ENCODE results near the gene CD68.

Gene CD68, protein sequence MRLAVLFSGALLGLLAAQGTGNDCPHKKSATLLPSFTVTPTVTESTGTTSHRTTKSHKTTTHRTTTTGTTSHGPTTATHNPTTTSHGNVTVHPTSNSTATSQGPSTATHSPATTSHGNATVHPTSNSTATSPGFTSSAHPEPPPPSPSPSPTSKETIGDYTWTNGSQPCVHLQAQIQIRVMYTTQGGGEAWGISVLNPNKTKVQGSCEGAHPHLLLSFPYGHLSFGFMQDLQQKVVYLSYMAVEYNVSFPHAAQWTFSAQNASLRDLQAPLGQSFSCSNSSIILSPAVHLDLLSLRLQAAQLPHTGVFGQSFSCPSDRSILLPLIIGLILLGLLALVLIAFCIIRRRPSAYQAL

DNA sequence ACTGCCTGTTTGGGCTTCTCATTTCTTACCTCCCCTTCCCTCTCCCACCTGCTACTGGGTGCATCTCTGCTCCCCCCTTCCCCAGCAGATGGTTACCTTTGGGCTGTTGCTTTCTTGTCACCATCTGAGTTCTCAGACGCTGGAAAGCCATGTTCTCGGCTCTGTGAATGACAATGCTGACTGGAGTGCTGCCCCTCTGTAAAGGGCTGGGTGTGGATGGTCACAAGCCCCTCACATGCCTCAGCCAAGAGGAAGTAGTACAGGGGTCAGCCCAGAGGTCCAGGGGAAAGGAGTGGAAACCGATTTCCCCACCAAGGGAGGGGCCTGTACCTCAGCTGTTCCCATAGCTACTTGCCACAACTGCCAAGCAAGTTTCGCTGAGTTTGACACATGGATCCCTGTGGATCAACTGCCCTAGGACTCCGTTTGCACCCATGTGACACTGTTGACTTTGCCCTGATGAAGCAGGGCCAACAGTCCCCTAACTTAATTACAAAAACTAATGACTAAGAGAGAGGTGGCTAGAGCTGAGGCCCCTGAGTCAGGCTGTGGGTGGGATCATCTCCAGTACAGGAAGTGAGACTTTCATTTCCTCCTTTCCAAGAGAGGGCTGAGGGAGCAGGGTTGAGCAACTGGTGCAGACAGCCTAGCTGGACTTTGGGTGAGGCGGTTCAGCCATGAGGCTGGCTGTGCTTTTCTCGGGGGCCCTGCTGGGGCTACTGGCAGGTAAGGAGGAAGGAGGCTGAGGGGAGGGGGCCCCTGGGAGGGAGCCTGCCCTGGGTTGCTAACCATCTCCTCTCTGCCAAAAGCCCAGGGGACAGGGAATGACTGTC is at the start of gene CD68:
TSS of gene CD68 (plus strand) at position 638 of the 833 bp plus-strand sequence. CDS start at position 678, 40 bp downstream.
- peak; percentile 63 for DNase-seq

DNA sequence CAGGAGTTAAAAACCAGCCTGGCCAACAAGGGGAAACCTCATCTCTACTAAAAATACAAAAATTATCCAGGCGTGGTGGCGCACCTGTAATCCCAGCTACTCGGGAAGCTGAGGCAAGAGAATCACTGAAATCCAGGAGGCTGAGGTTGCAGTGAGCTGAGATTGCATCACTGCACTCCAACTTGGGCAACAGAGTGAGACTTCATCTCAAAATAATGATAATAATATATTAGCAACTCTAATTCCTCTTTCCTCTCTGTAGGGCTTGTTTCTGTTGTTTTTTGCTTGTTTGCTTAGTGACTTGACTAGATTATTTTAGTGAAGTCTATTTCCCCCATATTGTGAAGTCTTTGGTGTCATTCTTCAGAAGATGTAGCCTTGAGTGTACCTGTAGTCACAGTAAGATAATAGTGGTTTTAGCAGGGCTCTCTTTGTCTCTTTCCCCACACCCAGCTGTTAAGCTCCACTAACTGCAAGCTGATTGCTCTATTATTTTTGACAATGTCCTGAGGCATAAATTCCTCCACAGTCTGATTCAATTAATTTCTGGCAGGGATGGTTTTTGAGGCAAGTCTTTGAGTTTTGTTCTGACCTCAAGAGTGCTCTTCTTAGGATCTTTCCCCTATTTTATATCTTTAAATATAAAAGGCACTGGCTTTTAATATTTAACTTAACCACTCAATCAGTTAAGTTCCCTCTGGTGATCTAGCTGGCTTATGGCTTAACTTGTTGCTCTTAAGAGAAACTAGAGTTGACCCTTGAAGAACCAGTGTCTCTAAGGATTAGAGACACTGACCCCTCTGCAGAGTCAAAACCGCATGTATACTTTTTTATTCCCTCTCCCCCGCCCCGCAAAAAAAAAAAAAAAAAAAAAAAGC is 49.2 kb upstream of the CD68 start:
- DNase-seq = no peak

DNA sequence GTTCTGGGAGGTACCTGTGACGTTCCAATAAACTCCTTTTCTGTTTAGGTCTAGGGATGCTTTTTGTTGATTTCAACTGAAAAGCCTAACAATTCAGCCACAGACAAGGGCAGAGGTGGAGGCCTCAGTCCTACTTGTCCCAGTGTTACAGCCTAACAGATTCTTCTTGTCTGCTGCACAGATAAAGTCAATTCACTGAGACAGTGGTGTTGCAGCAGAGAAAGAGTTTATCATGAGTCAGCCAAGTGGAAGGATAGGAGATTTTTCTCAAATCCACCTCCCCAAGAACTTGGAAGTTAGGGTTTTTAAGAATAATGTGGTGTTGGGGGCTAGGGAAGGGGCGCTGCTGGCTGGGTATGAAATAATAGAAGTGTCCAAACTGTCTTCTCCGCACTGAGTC is 41.4 kb upstream of the CD68 start:
- DNase-seq = no peak

DNA sequence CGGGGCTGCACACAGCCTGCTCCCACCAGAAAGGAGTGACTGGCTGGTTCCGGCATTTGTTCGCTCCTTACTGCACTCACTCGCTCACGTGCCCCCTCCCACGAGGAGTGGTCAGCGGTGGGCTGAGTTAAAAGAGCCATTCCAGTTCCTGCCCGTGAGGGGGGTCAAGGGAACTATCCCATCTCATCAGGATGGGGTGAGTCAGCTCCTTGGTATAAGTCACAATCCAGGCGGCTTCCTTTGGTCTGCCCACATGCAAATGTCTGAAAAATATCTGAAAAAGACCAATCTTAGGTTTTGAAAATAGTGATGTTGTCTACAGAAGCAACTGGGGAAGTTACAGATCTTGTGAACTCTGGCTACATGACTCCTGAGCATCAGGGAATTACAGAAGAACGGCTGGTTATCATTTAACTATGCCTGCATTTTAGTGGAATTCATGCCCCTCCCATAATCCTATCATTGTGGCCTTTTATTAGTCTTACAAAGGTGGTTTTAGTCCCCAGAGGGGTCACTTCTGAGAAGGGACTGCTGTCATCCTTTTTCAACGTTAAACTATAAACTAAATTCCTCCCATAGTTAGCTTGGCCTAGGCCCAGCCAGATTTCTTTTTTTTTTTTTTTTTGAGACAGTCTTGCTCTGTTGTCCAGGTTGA is 40.4 kb upstream of the CD68 start:
- no peak for DNase-seq

DNA sequence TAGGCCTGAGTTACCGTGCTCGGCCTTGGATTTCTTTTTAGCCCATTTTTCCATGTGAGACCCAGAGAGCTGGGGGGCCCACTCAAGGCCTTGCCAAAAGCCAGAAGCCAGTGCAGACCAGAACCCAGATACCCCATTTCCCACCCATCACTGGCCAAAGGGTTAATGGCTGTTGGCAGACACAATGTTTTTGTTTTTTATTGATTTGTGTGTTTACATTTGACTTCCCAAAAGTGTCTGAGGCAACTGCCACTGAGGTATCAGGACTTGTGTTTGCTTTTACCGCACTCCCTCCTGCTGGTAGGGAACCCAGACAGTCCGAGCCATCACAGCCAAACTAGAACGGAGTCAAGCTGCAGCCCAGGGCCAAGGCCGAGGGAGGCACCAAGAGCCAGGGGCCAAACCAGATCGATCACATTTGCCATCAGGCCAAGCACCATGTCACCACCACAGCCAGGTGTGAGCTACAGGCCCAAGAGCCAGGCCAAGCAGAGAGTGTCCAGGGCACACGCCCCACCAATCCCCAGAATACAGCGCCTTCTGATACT is 38.3 kb upstream of the CD68 start:
- DNase-seq = no peak

DNA sequence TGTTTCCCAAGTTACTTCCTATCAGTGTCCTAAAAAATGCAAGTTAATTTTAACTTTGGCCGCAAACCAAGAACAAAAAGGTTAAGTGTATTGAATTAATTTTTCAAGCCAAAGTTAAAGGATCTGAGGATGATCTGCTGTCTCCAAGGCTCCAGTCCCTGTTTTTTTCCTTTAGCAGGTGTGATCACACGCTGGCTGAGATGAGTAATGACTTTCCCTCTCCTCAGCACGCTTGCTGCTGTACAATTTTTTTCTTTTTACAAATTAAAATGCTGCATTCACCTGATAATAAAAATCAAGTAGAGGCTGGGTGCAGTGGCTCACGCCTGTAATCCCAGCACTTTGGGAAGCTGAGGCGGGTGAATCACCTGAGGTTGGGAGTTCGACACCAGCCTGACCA is 34.5 kb upstream of the CD68 start:
- no peak for DNase-seq

DNA sequence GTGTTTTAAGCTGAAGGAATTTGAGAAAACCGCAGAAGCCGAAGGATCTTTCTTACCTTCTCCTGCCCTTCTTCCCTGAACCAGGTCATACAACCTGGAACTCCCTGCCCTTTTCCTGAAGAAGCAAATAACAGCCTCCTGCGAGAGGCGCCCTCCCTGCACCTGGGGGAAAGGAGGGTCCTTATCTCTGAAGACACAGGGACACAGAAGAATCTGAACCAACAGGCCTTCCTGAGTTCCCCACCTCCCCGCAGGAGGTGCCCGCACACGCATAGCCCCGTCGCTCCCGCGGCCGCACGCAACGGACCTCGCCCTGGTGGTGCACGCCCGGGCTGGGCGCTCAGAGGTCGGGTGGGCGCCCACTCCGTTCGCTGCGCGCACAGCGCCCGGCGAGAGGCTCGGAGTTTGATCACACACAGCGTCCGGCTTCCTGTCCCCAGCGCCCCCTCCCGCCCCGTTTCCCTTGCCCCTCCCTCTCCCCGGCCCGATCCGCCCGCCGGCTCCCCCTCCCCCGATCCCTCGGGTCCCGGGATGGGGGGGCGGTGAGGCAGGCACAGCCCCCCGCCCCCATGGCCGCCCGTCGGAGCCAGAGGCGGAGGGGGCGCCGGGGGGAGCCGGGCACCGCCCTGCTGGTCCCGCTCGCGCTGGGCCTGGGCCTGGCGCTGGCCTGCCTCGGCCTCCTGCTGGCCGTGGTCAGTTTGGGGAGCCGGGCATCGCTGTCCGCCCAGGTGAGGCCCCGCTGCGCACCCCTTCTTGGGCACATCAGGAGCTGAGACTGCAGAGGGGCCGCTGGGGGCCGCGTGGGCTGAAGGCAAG is 30.6 kb upstream of the CD68 start, which contains the start of gene TNFSF12:
TSS of gene TNFSF12 (plus strand) at position 474 of the 816 bp plus-strand sequence. CDS start at position 570, 96 bp downstream.
- DNase-seq = peak; percentile 75

DNA sequence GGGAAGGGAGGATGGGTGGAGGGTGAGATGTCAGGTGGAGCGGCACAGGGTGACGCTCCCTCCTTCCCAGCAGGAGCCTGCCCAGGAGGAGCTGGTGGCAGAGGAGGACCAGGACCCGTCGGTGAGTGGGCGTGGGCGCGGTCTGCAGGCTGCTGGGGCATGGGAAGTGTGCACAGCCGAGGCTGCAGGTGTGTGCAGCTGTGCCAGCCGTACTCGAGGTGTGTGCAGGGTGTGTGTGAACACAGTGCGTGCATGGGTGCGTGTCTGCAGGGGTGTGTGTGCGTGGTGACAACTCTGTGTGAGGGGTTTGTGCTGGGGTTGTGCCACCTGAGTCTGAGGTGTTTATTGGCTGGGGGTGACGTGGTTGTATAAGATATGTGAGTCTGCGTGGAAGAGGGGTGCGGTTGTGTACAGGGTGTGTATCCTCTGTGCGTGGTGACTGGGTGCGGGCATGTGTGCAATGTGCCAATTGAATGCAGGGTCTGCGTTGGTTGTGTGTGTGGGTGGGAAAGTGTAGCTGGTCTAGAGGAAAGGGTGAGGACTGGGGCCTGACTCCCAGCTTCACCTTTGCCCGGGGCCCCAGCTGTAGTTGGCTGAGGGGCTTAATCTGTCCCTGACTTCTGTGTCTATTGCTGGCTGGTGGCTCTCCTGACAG is 29.9 kb upstream of the CD68 start:
- no peak for DNase-seq

DNA sequence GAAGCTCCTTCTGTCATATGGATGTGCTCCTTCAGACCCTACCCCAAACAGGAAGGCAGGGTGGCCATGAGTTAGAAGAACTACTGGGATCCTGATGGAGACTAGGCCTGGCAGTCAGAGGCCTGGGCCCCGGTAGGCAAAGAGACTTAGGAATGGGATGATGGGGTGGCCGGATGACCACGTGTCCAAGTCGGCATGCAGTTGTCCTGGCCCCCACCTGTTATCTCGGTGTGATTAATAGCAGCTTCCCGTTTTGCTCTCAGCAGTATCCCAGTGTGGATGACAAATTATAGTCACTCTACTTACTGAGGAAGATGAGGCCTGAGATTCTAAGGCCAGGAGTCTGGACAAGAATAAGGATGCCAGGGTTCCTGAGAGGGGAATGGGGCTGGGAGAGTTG is 29.1 kb upstream of the CD68 start:
- no peak for DNase-seq

DNA sequence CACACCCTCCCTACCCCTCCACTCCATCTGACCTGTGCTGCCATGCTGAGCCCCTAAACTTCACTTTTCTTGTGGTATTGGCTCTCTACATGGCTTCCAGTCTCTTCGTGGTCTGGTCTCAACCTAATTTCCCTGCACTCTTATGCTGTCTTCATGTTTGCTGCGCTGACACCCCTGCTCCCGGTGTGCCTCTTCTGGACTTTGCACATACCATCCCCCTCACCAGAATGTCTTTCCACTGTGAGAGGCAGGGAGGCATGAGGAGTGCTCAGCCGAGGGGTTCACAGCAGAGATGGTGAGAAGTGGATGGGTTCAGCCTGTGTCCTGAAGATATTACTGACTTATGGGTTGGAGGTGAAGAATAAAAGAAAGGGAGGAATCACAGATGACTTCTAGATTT is 28.0 kb upstream of the CD68 start:
- no peak for DNase-seq

DNA sequence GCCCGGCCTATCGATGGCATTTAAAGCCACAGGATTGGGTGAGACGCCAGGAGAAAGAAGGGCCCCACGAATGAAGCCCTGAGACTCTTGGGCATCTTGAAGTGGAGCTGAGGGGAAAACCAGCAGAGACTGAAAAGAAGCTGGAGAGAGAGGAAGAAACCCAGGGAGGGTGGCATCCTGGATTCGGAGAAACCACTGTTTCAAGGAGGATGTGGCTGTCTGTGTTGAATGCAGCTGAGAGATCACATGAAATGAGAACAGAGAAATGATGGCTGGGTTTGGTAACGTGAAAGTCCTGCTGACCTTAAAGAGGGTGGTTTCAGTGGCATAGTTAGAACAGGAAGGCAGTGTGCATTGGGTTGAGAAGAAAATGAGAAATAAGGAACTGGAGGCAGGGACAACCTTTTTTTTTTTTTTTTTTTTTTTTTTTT is 26.8 kb upstream of the CD68 start:
- no peak for DNase-seq

DNA sequence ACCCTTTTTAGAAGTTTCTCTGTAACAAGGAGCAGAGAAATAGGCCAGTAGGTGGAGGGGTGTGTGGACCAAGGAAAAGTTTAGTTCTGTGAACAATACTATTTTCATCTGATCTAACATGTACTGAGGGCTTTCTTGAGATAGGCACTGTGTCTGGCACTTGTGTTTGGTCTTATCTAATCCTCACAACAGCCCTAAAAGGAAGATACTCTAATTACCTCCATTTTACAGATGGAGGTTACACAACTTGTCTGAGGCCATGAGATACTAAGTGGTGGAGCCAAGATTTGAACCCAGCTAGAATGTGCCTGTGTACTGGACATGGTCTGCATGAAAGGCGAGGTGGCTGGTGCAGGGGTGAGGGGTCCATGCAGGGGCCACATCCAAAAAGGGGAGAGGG is 26.1 kb upstream of the CD68 start:
- DNase-seq = no peak

DNA sequence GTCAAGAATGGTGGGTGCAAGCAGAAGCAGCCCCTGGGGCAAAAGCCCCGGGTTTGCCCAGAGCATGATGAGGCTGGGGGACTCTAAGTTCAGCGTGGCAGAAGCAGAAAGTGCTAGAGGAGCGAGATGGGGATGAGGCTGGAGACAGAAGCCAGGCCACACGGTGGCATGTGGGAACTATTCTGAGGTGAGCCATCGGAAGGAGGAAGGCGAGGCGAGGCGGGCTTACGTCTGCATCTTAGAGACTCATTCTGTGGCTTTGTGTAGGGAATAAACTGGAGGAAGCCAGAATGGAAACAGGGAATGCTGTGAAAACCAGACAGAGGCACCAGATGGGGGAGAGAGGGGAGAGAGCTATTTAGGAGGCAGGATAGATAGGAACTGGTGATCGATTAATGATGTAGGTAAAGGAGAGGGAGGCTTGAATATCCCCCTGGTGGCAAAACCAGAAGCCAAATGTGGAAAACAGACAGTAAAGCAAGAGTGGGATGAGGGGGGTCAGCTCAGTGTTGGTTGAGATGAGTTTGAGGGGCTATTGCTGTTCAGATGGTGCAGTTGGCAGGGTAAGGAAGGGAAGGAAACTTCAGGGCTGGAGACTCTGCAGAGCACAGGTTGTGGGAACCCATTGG is 24.0 kb upstream of the CD68 start:
- no peak for DNase-seq

DNA sequence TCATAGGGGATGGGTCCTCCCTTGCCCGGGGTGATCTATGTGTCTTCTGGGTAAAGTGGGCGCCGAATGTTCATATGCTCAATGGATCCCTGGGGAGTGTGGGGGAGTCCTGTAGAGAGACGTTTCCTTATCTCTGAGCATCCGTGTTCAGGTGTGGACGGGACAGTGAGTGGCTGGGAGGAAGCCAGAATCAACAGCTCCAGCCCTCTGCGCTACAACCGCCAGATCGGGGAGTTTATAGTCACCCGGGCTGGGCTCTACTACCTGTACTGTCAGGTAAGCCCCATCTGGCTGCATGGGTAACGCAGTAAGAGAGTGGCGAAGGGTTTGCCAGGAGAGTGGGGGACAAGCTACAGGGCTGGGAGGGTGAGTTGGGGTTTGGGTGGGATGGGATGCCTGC is 22.8 kb upstream of the CD68 start:
- DNase-seq = no peak

DNA sequence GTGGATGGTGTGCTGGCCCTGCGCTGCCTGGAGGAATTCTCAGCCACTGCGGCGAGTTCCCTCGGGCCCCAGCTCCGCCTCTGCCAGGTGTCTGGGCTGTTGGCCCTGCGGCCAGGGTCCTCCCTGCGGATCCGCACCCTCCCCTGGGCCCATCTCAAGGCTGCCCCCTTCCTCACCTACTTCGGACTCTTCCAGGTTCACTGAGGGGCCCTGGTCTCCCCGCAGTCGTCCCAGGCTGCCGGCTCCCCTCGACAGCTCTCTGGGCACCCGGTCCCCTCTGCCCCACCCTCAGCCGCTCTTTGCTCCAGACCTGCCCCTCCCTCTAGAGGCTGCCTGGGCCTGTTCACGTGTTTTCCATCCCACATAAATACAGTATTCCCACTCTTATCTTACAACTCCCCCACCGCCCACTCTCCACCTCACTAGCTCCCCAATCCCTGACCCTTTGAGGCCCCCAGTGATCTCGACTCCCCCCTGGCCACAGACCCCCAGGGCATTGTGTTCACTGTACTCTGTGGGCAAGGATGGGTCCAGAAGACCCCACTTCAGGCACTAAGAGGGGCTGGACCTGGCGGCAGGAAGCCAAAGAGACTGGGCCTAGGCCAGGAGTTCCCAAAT is 22.2 kb upstream of the CD68 start:
- DNase-seq = no peak

DNA sequence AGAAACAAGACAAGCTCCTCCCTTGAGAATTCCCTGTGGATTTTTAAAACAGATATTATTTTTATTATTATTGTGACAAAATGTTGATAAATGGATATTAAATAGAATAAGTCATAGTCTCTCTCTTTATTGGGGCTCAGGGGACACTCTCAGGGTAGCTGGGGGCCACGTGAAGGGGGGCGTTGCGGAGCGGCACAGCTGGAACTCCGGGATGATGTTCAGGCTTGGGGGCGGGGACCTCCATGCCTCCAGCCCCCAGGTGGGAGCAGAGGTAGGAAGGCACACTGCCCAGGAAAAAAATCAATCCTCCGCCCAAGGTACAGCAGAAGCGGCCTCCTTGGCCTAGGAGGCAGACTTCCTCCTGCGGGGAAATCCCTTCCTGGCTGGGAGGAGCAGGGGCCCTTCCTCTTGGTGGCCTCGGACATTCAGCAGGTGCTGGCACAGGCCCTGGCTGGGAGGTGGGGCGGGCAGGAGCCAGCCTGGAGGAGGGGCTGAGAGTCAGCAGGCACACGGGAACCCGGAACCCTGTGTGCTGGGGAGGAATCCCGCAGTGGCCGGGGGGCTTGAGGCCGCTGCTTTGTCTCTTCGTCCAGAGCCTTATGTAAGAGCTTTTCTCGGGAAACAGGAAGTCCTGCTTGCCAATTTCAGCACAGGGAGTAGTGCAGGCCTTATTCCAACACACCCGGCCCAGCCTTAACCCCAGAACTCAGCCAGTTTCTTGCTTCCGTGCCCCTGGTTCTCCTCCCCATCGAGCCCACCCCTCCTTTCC is 21.5 kb upstream of the CD68 start:
- DNase-seq = peak; percentile 87

DNA sequence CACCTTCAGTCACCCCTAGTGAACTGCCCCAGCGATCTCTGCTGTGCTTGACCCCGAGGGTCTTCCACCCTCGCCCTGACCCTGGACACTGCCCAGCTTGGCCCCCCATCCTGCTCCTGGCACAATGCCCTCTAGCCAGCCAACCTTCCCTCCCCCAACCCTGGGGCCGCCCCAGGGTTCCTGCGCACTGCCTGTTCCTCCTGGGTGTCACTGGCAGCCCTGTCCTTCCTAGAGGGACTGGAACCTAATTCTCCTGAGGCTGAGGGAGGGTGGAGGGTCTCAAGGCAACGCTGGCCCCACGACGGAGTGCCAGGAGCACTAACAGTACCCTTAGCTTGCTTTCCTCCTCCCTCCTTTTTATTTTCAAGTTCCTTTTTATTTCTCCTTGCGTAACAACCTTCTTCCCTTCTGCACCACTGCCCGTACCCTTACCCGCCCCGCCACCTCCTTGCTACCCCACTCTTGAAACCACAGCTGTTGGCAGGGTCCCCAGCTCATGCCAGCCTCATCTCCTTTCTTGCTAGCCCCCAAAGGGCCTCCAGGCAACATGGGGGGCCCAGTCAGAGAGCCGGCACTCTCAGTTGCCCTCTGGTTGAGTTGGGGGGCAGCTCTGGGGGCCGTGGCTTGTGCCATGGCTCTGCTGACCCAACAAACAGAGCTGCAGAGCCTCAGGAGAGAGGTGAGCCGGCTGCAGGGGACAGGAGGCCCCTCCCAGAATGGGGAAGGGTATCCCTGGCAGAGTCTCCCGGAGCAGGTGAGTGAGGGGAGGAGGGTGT is 20.7 kb upstream of the CD68 start, which contains the start of gene TNFSF13:
TSS of gene TNFSF13 (plus strand) at position 207 of the 776 bp plus-strand sequence. CDS start at position 497, 290 bp downstream.
- no peak for DNase-seq

All from left hindlimb (tissue), 1 donor.